Astrocyte (in vitro differentiated cells and primary cell): ENCODE results near the gene MYPN. TPM values are rescaled to one million over a fixed set of nuclear protein-coding genes. Genes with fewer than 3 reads are reported as not detected.

Experiments used
- DNase-seq: peaks from one replicate; pipeline ENCODE4 v3.0.0-alpha.2; 2010; ENCODE audit warnings: low read depth
- FAIRE-seq: peaks from 2 replicates; lab custom pipeline; 2011; peaks lifted over from hg19 to GRCh38; lab: Jason Lieb, UNC
- H2AFZ ChIP-seq: 2 replicates; pipeline ENCODE4 v1.6.0; 2012; ENCODE audit warnings: low read depth, low read length, inconsistent platforms
- H3K27ac ChIP-seq: 2 replicates; pipeline ENCODE4 v1.5.1; 2011; ENCODE audit warnings: low read depth, low read length, inconsistent platforms
- H3K27me3 ChIP-seq: 2 replicates; pipeline ENCODE4 v1.6.0; 2011; ENCODE audit warnings: low read length, inconsistent platforms; ENCODE audit not compliant: insufficient read depth
- H3K36me3 ChIP-seq: 2 replicates; pipeline ENCODE4 v1.5.1; 2011; ENCODE audit warnings: low read length, inconsistent platforms; ENCODE audit not compliant: insufficient read depth
- H3K4me1 ChIP-seq: 2 replicates; pipeline ENCODE4 v1.5.1; 2011; ENCODE audit warnings: low read length, inconsistent platforms; ENCODE audit not compliant: insufficient read depth
- H3K4me2 ChIP-seq: 2 replicates; pipeline ENCODE4 v1.6.0; 2012; ENCODE audit warnings: low read length, inconsistent platforms
- H3K4me3 ChIP-seq: 2 replicates; pipeline ENCODE4 v1.5.1; 2011; ENCODE audit warnings: low read depth, mild to moderate bottlenecking, low read length, inconsistent platforms; ENCODE audit not compliant: insufficient read depth
- H3K79me2 ChIP-seq: 2 replicates; pipeline ENCODE4 v1.6.0; 2012; ENCODE audit warnings: mild to moderate bottlenecking, low read length, inconsistent platforms; ENCODE audit not compliant: insufficient read depth
- H3K9ac ChIP-seq: 2 replicates; pipeline ENCODE4 v1.6.0; 2012; ENCODE audit warnings: mild to moderate bottlenecking, low read length, inconsistent platforms
- H3K9me3 ChIP-seq: 2 replicates; pipeline ENCODE4 v1.5.1; 2012; ENCODE audit warnings: low read depth, mild to moderate bottlenecking, low read length, inconsistent platforms; ENCODE audit not compliant: insufficient read depth
- H4K20me1 ChIP-seq: 2 replicates; pipeline ENCODE4 v1.6.0; 2012; ENCODE audit warnings: low read length, inconsistent platforms; ENCODE audit not compliant: insufficient read depth
- H3K27ac Mint-ChIP-seq: one replicate; pipeline ENCODE4 v1.8.0; 2021; ENCODE audit warnings: mild to moderate bottlenecking, mixed read lengths; ENCODE audit not compliant: unreplicated experiment
- H3K27me3 Mint-ChIP-seq: one replicate; pipeline ENCODE4 v1.8.0; 2021; ENCODE audit warnings: low read depth, mixed read lengths; ENCODE audit not compliant: unreplicated experiment
- H3K36me3 Mint-ChIP-seq: one replicate; pipeline ENCODE4 v1.8.0; 2021; ENCODE audit warnings: low read depth, mixed read lengths; ENCODE audit not compliant: unreplicated experiment
- H3K4me1 Mint-ChIP-seq: one replicate; pipeline ENCODE4 v1.8.0; 2021; ENCODE audit warnings: low read depth, mixed read lengths; ENCODE audit not compliant: unreplicated experiment
- H3K4me3 Mint-ChIP-seq: one replicate; pipeline ENCODE4 v1.8.0; 2021; ENCODE audit warnings: mild to moderate bottlenecking, moderate library complexity, mixed read lengths; ENCODE audit not compliant: unreplicated experiment
- H3K9me3 Mint-ChIP-seq: one replicate; pipeline ENCODE4 v1.8.0; 2021; ENCODE audit warnings: mild to moderate bottlenecking, mixed read lengths; ENCODE audit not compliant: unreplicated experiment
- CTCF ChIP-seq: IDR thresholded peaks from 2 replicates; pipeline ENCODE4 v1.5.1; 2011; ENCODE audit warnings: low read depth, mild to moderate bottlenecking, inconsistent platforms, low read length, moderate library complexity; ENCODE audit not compliant: insufficient read depth
- EZH2 ChIP-seq: IDR thresholded peaks from 2 replicates; pipeline ENCODE4 v1.6.1; 2012; ENCODE audit warnings: mild to moderate bottlenecking, low read length, inconsistent platforms; ENCODE audit not compliant: insufficient read depth
- total RNA-seq: library from RNA; stranded (reverse); gene quantifications from 2 replicates; pipeline ENCODE4 v1.2.1, GENCODE V29; 2021

MYPN gene
- total RNA-seq, 1 donor from 2014 or later = 0.11 TPM

- Mint-ChIP-seq H3K27me3 (peaks cover 14% of the 10 kb centered on the region), H3K36me3 (no peaks in the 10 kb centered on the region), H3K27ac (no peak overlapping the region), H3K9me3 (no peaks in the 10 kb centered on the region), H3K4me3 (no peak overlapping the region), H3K4me1 (peaks cover 6% of the 10 kb centered on the region)
- H3K4me3 ChIP-seq = no peak overlapping the region
- H3K27ac ChIP-seq = no peak overlapping the region
- no peak overlapping the region for H3K9ac ChIP-seq
- TF ChIP-seq CTCF = no peak
- H3K4me2 ChIP-seq = no peak overlapping the region
- no peaks in the 10 kb centered on the region for H4K20me1 ChIP-seq
- no peak overlapping the region for H2AFZ ChIP-seq
- peaks cover 4% of the 10 kb centered on the region for H3K27me3 ChIP-seq
- no peaks in the 10 kb centered on the region for H3K79me2 ChIP-seq
- DNase-seq (no peak), FAIRE-seq (no peak)
- no peaks in the 10 kb centered on the region for H3K4me1 ChIP-seq
- H3K9me3 ChIP-seq = no peaks in the 10 kb centered on the region
- H3K36me3 ChIP-seq = no peaks in the 10 kb centered on the region
Measured at GRCh38 chr10:68185085-68185484, 75.8 kb downstream of the MYPN start.

GRCh38 chr10:68188835-68189234 lies 79.5 kb downstream of the MYPN start:
- no peak overlapping the region for H3K9ac ChIP-seq
- no peak overlapping the region for H3K4me3 ChIP-seq
- no peak overlapping the region for H3K27ac ChIP-seq
- no peak overlapping the region for H2AFZ ChIP-seq
- Mint-ChIP-seq H3K9me3 (no peaks in the 10 kb centered on the region), H3K36me3 (no peaks in the 10 kb centered on the region), H3K4me3 (no peak overlapping the region), H3K27ac (no peak overlapping the region), H3K4me1 (peaks cover 6% of the 10 kb centered on the region), H3K27me3 (peaks cover 12% of the 10 kb centered on the region)
- peaks cover 4% of the 10 kb centered on the region for H3K27me3 ChIP-seq
- H4K20me1 ChIP-seq = no peaks in the 10 kb centered on the region
- FAIRE-seq = no peak
- TF ChIP-seq EZH2 = no peak
- no peak for TF ChIP-seq CTCF
- no peak overlapping the region for H3K4me2 ChIP-seq
- DNase-seq = no peak
- H3K79me2 ChIP-seq = no peaks in the 10 kb centered on the region
- no peaks in the 10 kb centered on the region for H3K36me3 ChIP-seq
- H3K9me3 ChIP-seq = no peaks in the 10 kb centered on the region
- H3K4me1 ChIP-seq = no peaks in the 10 kb centered on the region

GRCh38 chr10:68192113-68192512 lies 82.8 kb downstream of the MYPN start:
- Mint-ChIP-seq H3K4me1 (peaks cover 4% of the 10 kb centered on the region), H3K36me3 (no peaks in the 10 kb centered on the region), H3K9me3 (no peaks in the 10 kb centered on the region), H3K27me3 (no peaks in the 10 kb centered on the region), H3K27ac (no peak overlapping the region), H3K4me3 (no peak overlapping the region)
- no peak overlapping the region for H3K27ac ChIP-seq
- DNase-seq (peak; percentile 8), FAIRE-seq (no peak)
- TF ChIP-seq EZH2 = no peak
- no peak for TF ChIP-seq CTCF
- H3K79me2 ChIP-seq = no peaks in the 10 kb centered on the region
- H3K4me3 ChIP-seq = no peak overlapping the region
- H3K4me2 ChIP-seq = no peak overlapping the region
- no peaks in the 10 kb centered on the region for H4K20me1 ChIP-seq
- no peaks in the 10 kb centered on the region for H3K27me3 ChIP-seq
- no peaks in the 10 kb centered on the region for H3K36me3 ChIP-seq
- H3K9me3 ChIP-seq = no peaks in the 10 kb centered on the region
- H2AFZ ChIP-seq = no peak overlapping the region
- H3K4me1 ChIP-seq = no peaks in the 10 kb centered on the region
- no peak overlapping the region for H3K9ac ChIP-seq
